ENCODE results near the gene HDAC7.

Gene HDAC7

GRCh38 chr12:47801170-47801903 is 18.4 kb downstream of the HDAC7 start:
- DNase-seq (ENCODE audit: extremely low spot score), result no peak
- ChIA-PET POLR2A (interaction anchor here (0.6 kb wide), 1 partner anchor 347 kb away, joined by 6 read pairs; no protein-coding TSS in a partner anchor), CTCF (interaction anchor here (0.9 to 31.1 kb wide), 15 partner anchors 12 to 173 kb away, joined by 3 to 685 read pairs (median 6); partner anchors contain the start of gene ENDOU)
- TF ChIP-seq CTCF (IDR thresholded peaks at IDR 0.05; ENCODE audit: control extremely low read depth, extremely low read depth, low read depth, missing control alignments), result no peak

GRCh38 chr12:47800582-47800981 is 19.1 kb downstream of the HDAC7 start:
- ChIA-PET CTCF (interaction anchor here (0.9 to 31.1 kb wide), 9 partner anchors 7 to 58 kb away, joined by 3 to 685 read pairs (median 13); no protein-coding TSS in a partner anchor), POLR2A (no interaction called here)
- TF ChIP-seq CTCF (IDR thresholded peaks at IDR 0.05; ENCODE audit: control extremely low read depth, extremely low read depth, low read depth, missing control alignments), result no peak

GRCh38 chr12:47799357-47799955 is 20.2 kb downstream of the HDAC7 start:
- no peak for TF ChIP-seq CTCF (IDR thresholded peaks at IDR 0.05; ENCODE audit: control extremely low read depth, extremely low read depth, low read depth, missing control alignments)
- POLR2A ChIA-PET, result no interaction called here
- DNase-seq (ENCODE audit: extremely low spot score), result no peak
- CTCF ChIA-PET, result interaction anchor here (0.8 to 35.8 kb wide), 7 partner anchors 8 to 73 kb away, joined by 3 to 1524 read pairs (median 23); partner anchors contain the start of genes ENDOU and RPAP3

More at GRCh38 chr12:47800582-47800981, 19.1 kb downstream of the HDAC7 start:
- no peak for DNase-seq (ENCODE audit: extremely low spot score)

- no peak for DNase-seq (ENCODE audit: extremely low spot score)
- POLR2A ChIA-PET, result no interaction called here
- CTCF ChIA-PET, result interaction anchor here (1.0 to 35.8 kb wide), 12 partner anchors 9 to 129 kb away, joined by 3 to 1524 read pairs (median 10); partner anchors contain the start of genes ENDOU and RPAP3
- TF ChIP-seq CTCF (IDR thresholded peaks at IDR 0.05; ENCODE audit: control extremely low read depth, extremely low read depth, low read depth, missing control alignments), result no peak
These were observed 21.2 kb downstream of the HDAC7 start for GRCh38 chr12:47798382-47798948.

GRCh38 chr12:47797441-47797840 is 22.3 kb downstream of the HDAC7 start:
- ChIA-PET CTCF (interaction anchor here (0.7 to 35.8 kb wide), 18 partner anchors 9 to 366 kb away, joined by 3 to 1524 read pairs (median 4); partner anchors contain the start of genes ENDOU, RAPGEF3, RPAP3 and TMEM106C), POLR2A (interaction anchor here (1.0 kb wide), 1 partner anchor 41 kb away, joined by 5 read pairs; no protein-coding TSS in a partner anchor)
- TF ChIP-seq CTCF (IDR thresholded peaks at IDR 0.05; ENCODE audit: control extremely low read depth, extremely low read depth, low read depth, missing control alignments), result peak; percentile 57
- peak; percentile 74 for DNase-seq (ENCODE audit: extremely low spot score)

- no peak for DNase-seq (ENCODE audit: extremely low spot score)
- TF ChIP-seq CTCF (IDR thresholded peaks at IDR 0.05; ENCODE audit: control extremely low read depth, extremely low read depth, low read depth, missing control alignments), result no peak
- ChIA-PET CTCF (interaction anchor here (31.1 to 35.8 kb wide), 2 partner anchors 39 to 69 kb away, joined by 685 to 1524 read pairs; partner anchors contain the start of genes ENDOU and RPAP3), POLR2A (no interaction called here)
These were observed 23.8 kb downstream of the HDAC7 start for GRCh38 chr12:47795814-47796411.

All from GM10248 (cell line).